ENCODE results near the gene MAP3K10. TPM values are rescaled to one million over a fixed set of nuclear protein-coding genes. Genes with fewer than 3 reads are reported as not detected.

MAP3K10 gene
- total and polyA plus RNA-seq, 2 of the 4 experiments (the other 2 are of a cell fraction): 1.8 to 5.5 TPM

DNA sequence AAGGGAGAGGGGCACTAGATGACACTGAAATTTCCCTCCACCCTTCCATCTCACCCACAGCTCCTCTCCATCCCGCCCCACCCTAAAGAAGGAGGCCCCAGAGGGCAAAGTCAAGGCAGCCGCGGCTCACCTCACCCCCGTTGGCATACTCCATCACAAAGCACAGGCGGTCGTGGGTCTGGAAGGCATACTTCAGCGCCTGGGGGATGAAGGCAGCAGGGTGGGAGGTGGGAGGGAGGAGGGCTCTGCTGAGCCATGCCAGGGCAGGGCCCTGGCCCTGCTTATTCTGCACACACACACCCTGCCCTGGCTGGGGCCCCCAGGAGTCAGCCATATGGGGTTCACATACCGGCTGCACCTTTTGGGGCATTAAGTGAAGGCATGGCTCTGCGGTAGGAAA lies 47.5 kb downstream of the MAP3K10 start:
- no CpG with 5 or more reads among the region's 9 CpGs for WGBS, 2 experiments (ENCODE audit: extremely low coverage in 2 of 2, insufficient read length in 1 of 2)

More for the DNA sequence above, 47.5 kb downstream of the MAP3K10 start:
- Histone ChIP-seq H3K9me3 (ENCODE audit: control insufficient read depth, insufficient read depth, low read length) (no peaks in the 10 kb centered on the region), H3K23ac (ENCODE audit: low read depth, low read length) (no peak overlapping the region), H3K79me1 (ENCODE audit: low read depth in 1 of 2, low read length in 2 of 2) (peaks cover 0 to 12% of the 10 kb centered on the region in 2 experiments; a peak in 2 of 4 replicates), H2AFZ (replicated peaks; ENCODE audit: low read length, poor library complexity) (no peak overlapping the region), H3K9me1 (ENCODE audit: insufficient read depth, low read length) (no peaks in the 10 kb centered on the region), H4K8ac (ENCODE audit: low read depth in 2 of 2, low read length in 2 of 2) (no peak overlapping the region), H3K4me1 (ENCODE audit: control insufficient read depth, insufficient read depth, low read length) (no peaks in the 10 kb centered on the region), H3K14ac (replicated peaks; ENCODE audit: low read depth, low read length) (no peak overlapping the region), H2BK20ac (ENCODE audit: low read depth, low read length) (no peak overlapping the region), H4K91ac (ENCODE audit: insufficient read depth, low read depth, low read length) (no peak overlapping the region), H3K27me3 (ENCODE audit: control insufficient read depth, insufficient read depth, low read length) (no peaks in the 10 kb centered on the region), H3K56ac (ENCODE audit: extremely low read depth, insufficient read depth, low read length) (no peak overlapping the region), H2AK5ac (ENCODE audit: low read depth, low read length) (no peak overlapping the region), H3K18ac (ENCODE audit: low read depth, low read length) (no peak overlapping the region), H2BK120ac (ENCODE audit: low read depth, low read length) (no peak overlapping the region), H3K9ac (ENCODE audit: low read depth, low read length) (no peak overlapping the region), H2BK15ac (ENCODE audit: low read depth, low read length) (no peak overlapping the region), H3K36me3 (ENCODE audit: control insufficient read depth, insufficient read depth, low read length) (peaks cover 68% of the 10 kb centered on the region), H4K20me1 (ENCODE audit: insufficient read depth, low read length) (no peaks in the 10 kb centered on the region; the same call in 1 of the 2 replicates), H2AK9ac (replicated peaks; ENCODE audit: low read depth, low read length, poor library complexity) (no peak overlapping the region), H3K27ac (ENCODE audit: insufficient read depth, low read length) (no peak overlapping the region), H3K4me2 (ENCODE audit: low read depth, low read length) (no peak overlapping the region), H3K4me3 (ENCODE audit: insufficient read depth, low read depth, low read length) (no peak overlapping the region), H2BK5ac (ENCODE audit: low read depth, low read length, poor library complexity, severe bottlenecking) (no peak overlapping the region), H3K4ac (ENCODE audit: low read depth, low read length) (no peak overlapping the region), H4K5ac (ENCODE audit: low read depth, low read length) (no peak overlapping the region)
- in situ Hi-C loops (cut with MboI; ENCODE audit: low sequenced_read_pairs) (no loop called here), intact Hi-C loops (cut with micrococcal nuclease) (no loop called here), dilution Hi-C loops (cut with HindIII; ENCODE audit: low sequenced_read_pairs, unreplicated experiment) (no loop called here)
- ChIA-PET CTCF (no interaction called here), POLR2A (ENCODE audit: unreplicated experiment) (no interaction called here)
- no TSS peak for BruUV-seq (replicated peaks)
- DNase-seq (no peak), ATAC-seq (ENCODE audit: low read depth) (no peak)
- no peak for TF ChIP-seq CTCF (conservative IDR thresholded peaks at IDR 0.05; ENCODE audit: low read depth, low read length)
- no peak for TF ChIP-seq NFE2L2 (IDR thresholded peaks at IDR 0.05; ENCODE audit: low read depth, low read length)
- no peak for TF ChIP-seq MXI1 (IDR thresholded peaks at IDR 0.05; ENCODE audit: borderline replicate concordance, low read depth, low read length)
- TF ChIP-seq RFX5 (IDR thresholded peaks at IDR 0.05; ENCODE audit: low read depth, low read length): no peak
- no peak for TF ChIP-seq FOS (IDR thresholded peaks at IDR 0.05; ENCODE audit: low read depth, low read length)
- TF ChIP-seq RCOR1 (IDR thresholded peaks at IDR 0.05; ENCODE audit: insufficient replicate concordance, low read length): no peak
- no peak for TF ChIP-seq SMC3 (IDR thresholded peaks at IDR 0.05; ENCODE audit: low read depth, low read length)
- no peak for TF ChIP-seq BHLHE40 (IDR thresholded peaks at IDR 0.05; ENCODE audit: low read depth, low read length)
- no peak for TF ChIP-seq MAFK (IDR thresholded peaks at IDR 0.05; ENCODE audit: low read depth, low read length)
- no peak for TF ChIP-seq CEBPB (IDR thresholded peaks at IDR 0.05; ENCODE audit: low read depth, low read length)
- no peak for TF ChIP-seq CHD1 (IDR thresholded peaks at IDR 0.05; ENCODE audit: low read depth, low read length)
- no peak for TF ChIP-seq USF2 (IDR thresholded peaks at IDR 0.05; ENCODE audit: low read depth, low read length)
- no peak for TF ChIP-seq RAD21 (IDR thresholded peaks at IDR 0.05; ENCODE audit: low read length)
- no peak for TF ChIP-seq POLR2A (IDR thresholded peaks at IDR 0.05; ENCODE audit: low read depth, low read length)
